UCSD-AML1 (cell line): Measurements from ENCODE around the gene SIGLEC11.
"Not testable (repeated sequence)": the region's sequence is repeated elsewhere in the genome, so short reads cannot be mapped to it uniquely, and the experiment has no call there.

Source experiments
- DNase-seq: peaks from one replicate; lab custom pipeline; 2025; ENCODE audit not compliant: unreplicated experiment; lab: John Stamatoyannopoulos, UW

SIGLEC11 gene

GRCh38 chr19:49951806-49952478, 9.0 kb downstream of the SIGLEC11 start:
- DNase-seq = no peak

GRCh38 chr19:49950956-49951526, 9.9 kb downstream of the SIGLEC11 start:
- DNase-seq = no peak

GRCh38 chr19:49950590-49950948, 10.4 kb downstream of the SIGLEC11 start:
- no peak for DNase-seq

GRCh38 chr19:49949742-49950589, 11.0 kb downstream of the SIGLEC11 start:
- DNase-seq = no peak

- DNase-seq = no peak
Measured at GRCh38 chr19:49946415-49946814, 14.6 kb downstream of the SIGLEC11 start.

- DNase-seq = not testable (repeated sequence)
Measured at GRCh38 chr19:49944567-49944966, 16.4 kb downstream of the SIGLEC11 start.

- DNase-seq = no peak
Measured at GRCh38 chr19:49940482-49940791, 20.5 kb downstream of the SIGLEC11 start.

- peak; percentile 22 for DNase-seq
Measured at GRCh38 chr19:49939721-49940481, 21.1 kb downstream of the SIGLEC11 start.

- DNase-seq = no peak
Measured at GRCh38 chr19:49938662-49939061, 22.3 kb downstream of the SIGLEC11 start.

- peak; percentile 78 for DNase-seq
Measured at GRCh38 chr19:49937750-49938381, 23.1 kb downstream of the SIGLEC11 start.

GRCh38 chr19:49936549-49936948, 24.4 kb downstream of the SIGLEC11 start:
- no peak for DNase-seq

GRCh38 chr19:49933643-49934042, 27.3 kb downstream of the SIGLEC11 start:
- DNase-seq = no peak

GRCh38 chr19:49932731-49933131, 28.2 kb downstream of the SIGLEC11 start:
- DNase-seq = no peak

- DNase-seq = no peak
Measured at GRCh38 chr19:49932041-49932451, 28.9 kb downstream of the SIGLEC11 start.

GRCh38 chr19:49931293-49932040, 29.5 kb downstream of the SIGLEC11 start:
- no peak for DNase-seq

GRCh38 chr19:49930483-49931011, 30.4 kb downstream of the SIGLEC11 start:
- no peak for DNase-seq

GRCh38 chr19:49929611-49930482, 31.1 kb downstream of the SIGLEC11 start:
- DNase-seq = peak; percentile 93

- peak; percentile 93 for DNase-seq
Measured at GRCh38 chr19:49929121-49929610, 31.8 kb downstream of the SIGLEC11 start, which contains the start of the genes ATF5 and NUP62. ATF5 (plus strand) TSS chr19:49929205; CDS start chr19:49930851, 1,646 bp downstream. NUP62 (minus strand) TSS chr19:49929504; CDS start chr19:49909807, 19,697 bp downstream.
